IMR-90 (cell line): ENCODE measurements around the gene ATP1A2. TPM values are rescaled to one million over a fixed set of nuclear protein-coding genes. Genes with fewer than 3 reads are reported as not detected.

Source experiments
- ATAC-seq: fragments of 200-7000 bp; cut with Tn5 transposase; 2 replicates; pipeline ENCODE4 v1.9.1; 2020; ENCODE audit warnings: low read depth, mild to moderate bottlenecking, moderate library complexity
- BruUV-seq: library from RNA; stranded (reverse); fragments of 400-500 nt; replicated peaks from 2 replicates; lab custom pipeline; 2021; lab: Mats Ljungman, UMichigan
- CTCF ChIA-PET: fragments of 300-600 bp; formaldehyde crosslinking; extraction: SDS; loops from one replicate; lab custom pipeline; 2021; ENCODE audit warnings: antibody characterized with exemption; lab: Yijun Ruan, JAX
- POLR2A ChIA-PET: fragments of 300-600 bp; sonication (Branson Sonifier 250); formaldehyde crosslinking; loops from one replicate; lab custom pipeline; 2022; ENCODE audit warnings: antibody characterized with exemption; ENCODE audit not compliant: unreplicated experiment; lab: Charles Lee
- DNase-seq: peaks from one replicate; pipeline ENCODE4 v3.0.0; 2013
- H2AFZ ChIP-seq: replicated peaks from 2 replicates; pipeline ENCODE3; 2013; ENCODE audit warnings: low read length, mild to moderate bottlenecking; ENCODE audit not compliant: poor library complexity
- H2AK5ac ChIP-seq: 2 replicates; pipeline ENCODE4 v1.6.1; 2013; ENCODE audit warnings: low read depth, low read length, inconsistent platforms
- H2AK9ac ChIP-seq: replicated peaks from 2 replicates; pipeline ENCODE3; 2013; ENCODE audit warnings: mild to moderate bottlenecking, low read depth, low read length, moderate library complexity; ENCODE audit not compliant: poor library complexity
- H2BK120ac ChIP-seq: 2 replicates; pipeline ENCODE4 v1.6.1; 2013; ENCODE audit warnings: low read depth, low read length, inconsistent platforms
- H2BK15ac ChIP-seq: 3 replicates; pipeline ENCODE4 v1.6.1; 2013; ENCODE audit warnings: low read depth, low read length, inconsistent platforms
- H2BK20ac ChIP-seq: 2 replicates; pipeline ENCODE4 v1.6.1; 2013; ENCODE audit warnings: low read depth, mild to moderate bottlenecking, inconsistent platforms, low read length, moderate library complexity
- H2BK5ac ChIP-seq: 2 replicates; pipeline ENCODE4 v1.6.1; 2013; ENCODE audit warnings: mild to moderate bottlenecking, low read depth, low read length, inconsistent platforms; ENCODE audit not compliant: poor library complexity, severe bottlenecking
- H3K14ac ChIP-seq: replicated peaks from 2 replicates; pipeline ENCODE4 v1.6.1; 2013; ENCODE audit warnings: low read depth, low read length, inconsistent platforms
- H3K18ac ChIP-seq: 2 replicates; pipeline ENCODE4 v1.6.1; 2013; ENCODE audit warnings: low read depth, low read length, control low read depth
- H3K23ac ChIP-seq: 2 replicates; pipeline ENCODE4 v1.6.1; 2013; ENCODE audit warnings: low read depth, low read length, inconsistent platforms
- H3K27ac ChIP-seq: 2 replicates; pipeline ENCODE4 v1.5.1; 2013; ENCODE audit warnings: mild to moderate bottlenecking, control low read depth, low read length; ENCODE audit not compliant: insufficient read depth
- H3K27me3 ChIP-seq: 2 replicates; pipeline ENCODE4 v1.6.1; 2013; ENCODE audit warnings: low read length; ENCODE audit not compliant: control insufficient read depth, insufficient read depth
- H3K36me3 ChIP-seq: 2 replicates; pipeline ENCODE4 v1.6.1; 2013; ENCODE audit warnings: low read length, mixed read lengths; ENCODE audit not compliant: control insufficient read depth, insufficient read depth
- H3K4ac ChIP-seq: 2 replicates; pipeline ENCODE4 v1.6.1; 2013; ENCODE audit warnings: low read depth, low read length, inconsistent platforms
- H3K4me1 ChIP-seq: 2 replicates; pipeline ENCODE4 v1.6.1; 2013; ENCODE audit warnings: low read length, mixed read lengths; ENCODE audit not compliant: control insufficient read depth, insufficient read depth
- H3K4me2 ChIP-seq: 2 replicates; pipeline ENCODE4 v1.6.1; 2013; ENCODE audit warnings: low read depth, mild to moderate bottlenecking, control low read depth, low read length, moderate library complexity
- H3K4me3 ChIP-seq: 2 replicates; pipeline ENCODE4 v1.5.1; 2013; ENCODE audit warnings: low read depth, mild to moderate bottlenecking, control low read depth, low read length, moderate library complexity; ENCODE audit not compliant: insufficient read depth
- H3K56ac ChIP-seq: 2 replicates; pipeline ENCODE4 v1.6.1; 2013; ENCODE audit warnings: low read length, inconsistent platforms; ENCODE audit not compliant: insufficient read depth; ENCODE audit errors: extremely low read depth
- H3K79me1 ChIP-seq, 2 experiments: 2 replicates each; pipeline ENCODE4 v1.6.1; 2013; ENCODE audit warnings: low read length in 2 of 2, inconsistent platforms in 1 of 2, low read depth in 1 of 2
- H3K9ac ChIP-seq: 2 replicates; pipeline ENCODE4 v1.6.1; 2013; ENCODE audit warnings: low read depth, low read length, control low read depth
- H3K9me1 ChIP-seq: 2 replicates; pipeline ENCODE4 v1.6.1; 2013; ENCODE audit warnings: low read length, inconsistent platforms; ENCODE audit not compliant: insufficient read depth
- H3K9me3 ChIP-seq: 2 replicates; pipeline ENCODE4 v1.6.1; 2013; ENCODE audit warnings: low read length; ENCODE audit not compliant: control insufficient read depth, insufficient read depth
- H4K20me1 ChIP-seq: 2 replicates; pipeline ENCODE4 v1.6.1; 2013; ENCODE audit warnings: low read length, inconsistent platforms; ENCODE audit not compliant: insufficient read depth
- H4K5ac ChIP-seq: 2 replicates; pipeline ENCODE4 v1.6.1; 2013; ENCODE audit warnings: mild to moderate bottlenecking, low read depth, low read length, control low read depth
- H4K8ac ChIP-seq, 2 experiments: 2 replicates each; pipeline ENCODE4 v1.6.1; 2013; ENCODE audit warnings: low read depth in 2 of 2, low read length in 2 of 2, control low read depth in 1 of 2, inconsistent platforms in 1 of 2
- H4K91ac ChIP-seq: 2 replicates; pipeline ENCODE4 v1.6.1; 2013; ENCODE audit warnings: low read depth, low read length, inconsistent platforms; ENCODE audit not compliant: insufficient read depth
- FOS ChIP-seq: fragments of 150-350 bp; IDR thresholded peaks from 2 replicates; pipeline ENCODE4 v1.6.1; 2016; ENCODE audit warnings: low read depth, low read length
- MAFK ChIP-seq: IDR thresholded peaks from 2 replicates; pipeline ENCODE4 v1.6.1; 2012; ENCODE audit warnings: low read depth, low read length, improper control_type of control experiment
- USF2 ChIP-seq: fragments of 150-350 bp; IDR thresholded peaks from 2 replicates; pipeline ENCODE4 v1.6.1; 2017; ENCODE audit warnings: mild to moderate bottlenecking, antibody characterized with exemption, low read length, low read depth
- WGBS, 2 experiments: methylation state at CpG; one replicate each; pipeline versions ENCODE4 v1.1.5 to v1.1.7; 2013; ENCODE audit warnings: missing lambda C conversion rate in 2 of 2; ENCODE audit not compliant: insufficient read length in 1 of 2; ENCODE audit errors: extremely low coverage in 2 of 2; 5-methylcytosine and 5-hydroxymethylcytosine counted together
- dilution Hi-C: fragments of 300-500 bp; cut with HindIII; formaldehyde crosslinking; loops from one replicate; pipeline ENCODE4 v1.14.3; 2018; ENCODE audit warnings: low sequenced_read_pairs; ENCODE audit not compliant: unreplicated experiment
- in situ Hi-C: fragments of 300-500 bp; cut with MboI; formaldehyde crosslinking; loops from 3 replicates; pipeline ENCODE4 v1.14.3; 2019; ENCODE audit warnings: low sequenced_read_pairs, inconsistent platforms, mixed read lengths
- intact Hi-C: fragments of 100-400 bp; cut with micrococcal nuclease; formaldehyde crosslinking; loops from 2 replicates; pipeline ENCODE4 v1.10.0; 2022
- polyA plus RNA-seq, 3 experiments: library from polyadenylated mRNA; depleted of rRNA; stranded (reverse); fragments of >200 nt; gene quantifications; 2 replicates each; pipeline ENCODE4 v1.2.3, GENCODE V29; 2012; ENCODE audit warnings: low replicate concordance in 1 of 3
- total RNA-seq: library from RNA; depleted of rRNA; stranded (reverse); fragments of >200 nt; gene quantifications from 2 replicates; pipeline ENCODE4 v1.2.3, GENCODE V29; 2012
- TF ChIP-seq, protein P1 (sequence below): fragments of 150-350 bp; IDR thresholded peaks from 2 replicates; pipeline ENCODE4 v1.6.1; 2016; ENCODE audit warnings: low read depth, mild to moderate bottlenecking, low read length, moderate library complexity, borderline replicate concordance

Gene ATP1A2
- total and polyA plus RNA-seq, 2 of the 4 experiments (the other 2 are of a cell fraction), result under 0.01 to 0.15 TPM

DNA sequence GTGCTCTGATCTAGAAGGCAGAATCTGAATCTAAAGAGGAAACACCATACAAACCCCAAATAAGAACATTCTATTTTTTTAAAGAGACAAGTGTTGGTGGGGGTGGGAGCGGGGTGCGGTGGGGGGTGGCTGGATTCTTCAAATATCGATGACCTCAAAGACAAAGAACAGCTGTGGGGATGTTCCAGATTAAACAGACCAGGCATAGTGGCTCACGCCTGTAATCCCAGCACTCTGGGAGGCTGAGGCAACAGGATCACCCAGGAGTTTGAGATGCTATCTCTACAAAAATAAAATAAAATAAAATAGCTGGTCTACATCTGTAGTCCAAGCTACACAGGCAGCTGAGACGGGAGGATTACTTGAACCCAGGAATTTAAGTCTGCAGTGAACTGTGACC is 40.8 kb downstream of the ATP1A2 start:
- Histone ChIP-seq H3K23ac (no peak overlapping the region), H2BK5ac (no peak overlapping the region), H4K8ac (no peak overlapping the region), H3K56ac (no peak overlapping the region), H2AFZ (no peak overlapping the region), H2AK9ac (no peak overlapping the region), H3K4me2 (no peak overlapping the region), H3K27ac (no peak overlapping the region), H4K5ac (no peak overlapping the region), H2AK5ac (no peak overlapping the region), H3K4me1 (no peaks in the 10 kb centered on the region), H2BK120ac (no peak overlapping the region), H3K14ac (no peak overlapping the region), H3K27me3 (peaks cover 35% of the 10 kb centered on the region), H3K4me3 (no peak overlapping the region), H4K91ac (no peak overlapping the region), H3K9me1 (no peaks in the 10 kb centered on the region), H2BK20ac (no peak overlapping the region), H2BK15ac (no peak overlapping the region), H4K20me1 (no peaks in the 10 kb centered on the region), H3K4ac (no peak overlapping the region), H3K9ac (no peak overlapping the region), H3K9me3 (no peaks in the 10 kb centered on the region), H3K36me3 (no peaks in the 10 kb centered on the region), H3K79me1 (no peaks in the 10 kb centered on the region), H3K18ac (no peak overlapping the region)
- dilution Hi-C loops, result no loop called here
- intact Hi-C loops, result no loop called here
- DNase-seq (no peak), ATAC-seq (no peak)
- ChIA-PET POLR2A (no interaction called here), CTCF (interaction anchor here (0.6 kb wide), 1 partner anchor 53 kb away, joined by 3 read pairs; no protein-coding TSS in a partner anchor)
- no TSS peak for BruUV-seq
- WGBS, 2 experiments, result 60% methylated on average over 1 of the region's 5 CpGs; no CpG with 5 or more reads in 1 of the 2 experiments
- TF ChIP-seq, protein P1, sequence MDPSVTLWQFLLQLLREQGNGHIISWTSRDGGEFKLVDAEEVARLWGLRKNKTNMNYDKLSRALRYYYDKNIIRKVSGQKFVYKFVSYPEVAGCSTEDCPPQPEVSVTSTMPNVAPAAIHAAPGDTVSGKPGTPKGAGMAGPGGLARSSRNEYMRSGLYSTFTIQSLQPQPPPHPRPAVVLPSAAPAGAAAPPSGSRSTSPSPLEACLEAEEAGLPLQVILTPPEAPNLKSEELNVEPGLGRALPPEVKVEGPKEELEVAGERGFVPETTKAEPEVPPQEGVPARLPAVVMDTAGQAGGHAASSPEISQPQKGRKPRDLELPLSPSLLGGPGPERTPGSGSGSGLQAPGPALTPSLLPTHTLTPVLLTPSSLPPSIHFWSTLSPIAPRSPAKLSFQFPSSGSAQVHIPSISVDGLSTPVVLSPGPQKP, result no peak
- TF ChIP-seq USF2, result no peak
- TF ChIP-seq FOS, result no peak
- no peak for TF ChIP-seq MAFK
- in situ Hi-C loops, result no loop called here
